Aorta (tissue), 5 donors: Measurements from ENCODE around the gene COPE. TPM values are rescaled to one million over a fixed set of nuclear protein-coding genes. Genes with fewer than 3 reads are reported as not detected.

Experiments used
- ATAC-seq: fragments of 200-7000 bp; cut with Tn5 transposase; one replicate; pipeline ENCODE4 v1.9.1; 2022; ENCODE audit warnings: moderate library complexity; ENCODE audit not compliant: low FRiP score
- DNase-seq, 2 donors: peaks; one replicate each; pipeline ENCODE4 v3.0.0-alpha.2; 2020
- H3K27ac ChIP-seq, 2 donors: one replicate each; pipeline ENCODE4 v1.5.1; 2013; ENCODE audit warnings: low read length in 2 of 2, mild to moderate bottlenecking in 2 of 2, moderate library complexity in 2 of 2, control low read depth in 1 of 2, inconsistent platforms in 1 of 2, low read depth in 1 of 2
- H3K27me3 ChIP-seq, 2 donors: one replicate each; pipeline ENCODE4 v1.6.1; 2013; ENCODE audit warnings: control low read depth in 1 of 2, low read length in 1 of 2, mild to moderate bottlenecking in 1 of 2, moderate library complexity in 1 of 2; ENCODE audit not compliant: insufficient read depth in 2 of 2, control insufficient read depth in 1 of 2
- H3K36me3 ChIP-seq, 2 donors: one replicate each; pipeline ENCODE4 v1.6.1; 2013; ENCODE audit warnings: control low read depth in 1 of 2, low read length in 1 of 2, mild to moderate bottlenecking in 1 of 2; ENCODE audit not compliant: insufficient read depth in 2 of 2, control insufficient read depth in 1 of 2
- H3K4me1 ChIP-seq, 2 donors: one replicate each; pipeline ENCODE4 v1.6.1; 2013; ENCODE audit warnings: low read length in 2 of 2, control low read depth in 1 of 2, mild to moderate bottlenecking in 1 of 2, moderate library complexity in 1 of 2; ENCODE audit not compliant: insufficient read depth in 2 of 2, control insufficient read depth in 1 of 2
- H3K4me3 ChIP-seq, 2 donors: one replicate each; pipeline ENCODE4 v1.5.1; 2013; ENCODE audit warnings: low read length in 2 of 2, control low read depth in 1 of 2, mild to moderate bottlenecking in 1 of 2
- H3K9me3 ChIP-seq: one replicate; pipeline ENCODE4 v1.6.1; 2013; ENCODE audit warnings: mild to moderate bottlenecking, low read length; ENCODE audit not compliant: control insufficient read depth
- WGBS, 2 donors: extraction: QIAGEN DNeasy Blood & Tissue Kit; methylation state at CpG; one replicate each; pipeline ENCODE4 v1.1.7; 2013; 5-methylcytosine and 5-hydroxymethylcytosine counted together
- intact Hi-C, 2 donors: fragments of 100-400 bp; cut with DNase I; formaldehyde crosslinking; loops; one replicate each; pipeline versions ENCODE4 v1.14.2 to v1.15.0; 2022
- polyA plus RNA-seq, 2 donors: library from polyadenylated mRNA; stranded (reverse); fragments of 200-250 nt; gene quantifications; one replicate each; pipeline ENCODE4 v1.2.3, GENCODE V29; 2013
- total RNA-seq, 2 donors: library from RNA; stranded (reverse); fragmentation: NEBNext Ultra II Directional; extraction: Animal tissue kit (Norgen Biotek cat#: 25700); gene quantifications; one replicate each; pipeline ENCODE4 v1.2.1, GENCODE V29; 2021
- donor health status: healthy with polysubstance abuse.
- donor health status: Bipolar disorder and iron deficiency.
- donor health status: DM: no; HTN: no; CAD: no.
- donor health status: DM: no; HTN: no; CAD: no.
- donor health status: DM: yes; HTN: yes; CAD: no.

The COPE gene
- total and polyA plus RNA-seq, 4 donors: 121 to 180 (median 148) TPM

DNA sequence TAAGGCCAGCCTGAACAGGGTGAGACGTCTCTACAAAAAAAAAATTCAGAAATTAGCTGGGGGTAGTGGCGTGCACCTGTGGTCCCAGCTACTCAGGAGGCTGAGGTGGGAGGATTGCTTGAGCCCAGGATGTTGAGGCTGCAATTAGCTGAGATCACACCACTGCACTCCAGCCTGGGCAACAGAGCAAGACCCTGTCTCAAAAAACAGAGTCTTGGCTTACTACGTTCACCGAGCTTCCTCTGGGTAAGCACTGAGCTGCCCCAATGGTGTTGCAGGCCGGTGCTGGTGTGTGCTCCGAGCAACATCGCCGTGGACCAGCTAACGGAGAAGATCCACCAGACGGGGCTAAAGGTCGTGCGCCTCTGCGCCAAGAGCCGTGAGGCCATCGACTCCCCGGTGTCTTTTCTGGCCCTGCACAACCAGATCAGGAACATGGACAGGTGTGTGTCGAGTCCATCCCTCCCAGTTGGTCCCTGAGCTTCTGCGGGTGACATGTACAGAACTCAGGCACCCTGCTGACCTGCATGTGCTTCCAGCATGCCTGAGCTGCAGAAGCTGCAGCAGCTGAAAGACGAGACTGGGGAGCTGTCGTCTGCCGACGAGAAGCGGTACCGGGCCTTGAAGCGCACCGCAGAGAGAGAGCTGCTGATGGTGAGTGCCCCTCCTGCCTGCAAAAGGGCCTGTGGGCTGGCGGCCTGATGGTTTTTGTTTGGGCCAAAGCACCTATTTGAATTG is 63.4 kb downstream of the COPE start:
- Histone ChIP-seq H3K27me3 (no peaks in the 10 kb centered on the region), H3K4me1 (no peaks in the 10 kb centered on the region), H3K4me3 (no peak overlapping the region), H3K27ac (no peak overlapping the region), H3K9me3 (no peaks in the 10 kb centered on the region), H3K36me3 (peaks cover 0 to 29% of the 10 kb centered on the region in 2 donors)
- no peak for DNase-seq
- WGBS, 2 donors: 90% methylated on average over 27 of the region's 27 CpGs
- intact Hi-C loops: no loop called here
- no peak for ATAC-seq

DNA sequence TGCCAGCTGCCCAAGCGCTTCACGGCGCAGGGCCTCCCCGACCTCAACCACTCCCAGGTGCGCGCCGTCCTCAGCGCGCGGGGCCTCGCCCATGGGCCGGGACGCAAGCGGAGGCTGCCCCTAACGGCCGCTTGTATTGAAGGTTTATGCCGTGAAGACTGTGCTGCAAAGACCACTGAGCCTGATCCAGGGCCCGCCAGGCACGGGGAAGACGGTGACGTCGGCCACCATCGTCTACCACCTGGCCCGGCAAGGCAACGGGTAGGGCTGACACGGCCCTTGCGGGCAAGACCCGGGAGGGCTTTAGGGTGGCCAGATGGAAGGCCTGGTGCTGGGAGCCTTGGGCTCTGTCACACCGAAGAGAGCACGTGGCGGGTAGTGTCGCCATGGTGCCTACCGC is 64.2 kb downstream of the COPE start:
- H3K4me1 ChIP-seq: no peaks in the 10 kb centered on the region
- H3K27ac ChIP-seq: no peak overlapping the region
- no peak overlapping the region for H3K4me3 ChIP-seq
- ATAC-seq (no peak), DNase-seq (no peak)
- intact Hi-C loops: no loop called here
- WGBS, 2 donors: 96% methylated on average over 33 of the region's 33 CpGs
- H3K27me3 ChIP-seq: no peaks in the 10 kb centered on the region
- no peaks in the 10 kb centered on the region for H3K9me3 ChIP-seq
- H3K36me3 ChIP-seq: peaks cover 0 to 26% of the 10 kb centered on the region in 2 donors

DNA sequence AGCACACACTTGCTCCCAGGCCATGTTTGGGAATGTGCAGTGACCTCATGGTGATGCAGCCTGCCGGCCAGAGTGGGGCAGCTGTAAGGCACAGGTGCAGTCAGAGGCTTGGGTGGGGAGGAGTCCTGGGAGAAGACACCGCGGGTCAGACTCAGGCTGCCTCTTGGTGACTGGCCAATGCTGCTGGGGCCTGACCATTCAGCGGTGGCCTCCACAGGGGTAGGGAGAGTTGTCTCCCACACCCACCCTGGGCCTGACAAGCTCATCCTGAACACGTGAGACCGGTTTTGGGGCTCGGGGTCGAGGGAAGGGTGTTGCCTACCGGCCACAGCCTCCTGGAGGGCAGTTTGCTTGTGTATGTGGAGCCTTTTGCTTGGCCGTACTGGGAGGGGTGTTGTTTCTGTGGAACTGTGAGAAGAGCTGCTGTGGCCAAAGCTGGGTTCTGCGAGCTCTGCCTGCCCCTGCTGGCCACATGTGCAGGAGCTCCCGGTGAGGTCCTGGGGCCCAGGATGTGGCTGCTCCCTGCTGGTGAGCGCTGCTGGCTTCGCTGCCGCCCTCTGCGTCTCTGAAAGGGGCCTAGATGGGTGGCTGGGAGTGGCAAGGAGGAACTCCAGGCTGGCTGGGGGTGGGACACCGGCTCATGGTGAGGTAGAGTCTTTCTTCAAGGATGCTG is 65.3 kb downstream of the COPE start:
- no peaks in the 10 kb centered on the region for H3K4me1 ChIP-seq
- peaks cover 0 to 23% of the 10 kb centered on the region in 2 donors for H3K36me3 ChIP-seq
- WGBS, 2 donors: 84 to 86% methylated on average over 17 of the region's 17 CpGs
- no peak overlapping the region for H3K27ac ChIP-seq
- DNase-seq (no peak), ATAC-seq (no peak)
- H3K4me3 ChIP-seq: no peak overlapping the region
- H3K27me3 ChIP-seq: no peaks in the 10 kb centered on the region
- intact Hi-C loops: no loop called here
- H3K9me3 ChIP-seq: no peaks in the 10 kb centered on the region

DNA sequence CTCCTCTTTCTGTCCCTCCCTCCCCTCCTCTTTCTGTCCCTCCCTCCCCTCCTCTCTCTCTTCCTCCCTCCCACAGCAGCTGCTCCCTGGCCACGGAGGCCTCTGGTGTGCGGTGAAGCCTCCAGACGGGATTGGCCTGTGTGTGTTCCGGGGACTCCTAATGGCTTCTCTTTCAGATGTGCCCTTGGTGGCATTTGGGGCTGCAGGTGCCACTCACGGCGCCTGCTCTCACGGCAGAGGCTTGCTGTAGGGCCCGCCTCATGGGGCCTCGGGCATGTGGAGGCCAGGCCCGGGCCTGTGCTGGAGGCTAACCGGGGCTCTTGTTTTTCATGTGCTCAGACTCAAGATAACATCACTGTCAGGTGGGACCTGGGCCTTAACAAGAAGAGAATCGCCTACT is 66.5 kb downstream of the COPE start:
- WGBS, 2 donors: 87 to 88% methylated on average over 12 of the region's 12 CpGs
- Histone ChIP-seq H3K27ac (no peak overlapping the region), H3K9me3 (no peaks in the 10 kb centered on the region), H3K4me1 (no peaks in the 10 kb centered on the region), H3K4me3 (no peak overlapping the region), H3K36me3 (peaks cover 0 to 19% of the 10 kb centered on the region in 2 donors), H3K27me3 (no peaks in the 10 kb centered on the region)
- ATAC-seq (no peak), DNase-seq (no peak)
- intact Hi-C loops: no loop called here

DNA sequence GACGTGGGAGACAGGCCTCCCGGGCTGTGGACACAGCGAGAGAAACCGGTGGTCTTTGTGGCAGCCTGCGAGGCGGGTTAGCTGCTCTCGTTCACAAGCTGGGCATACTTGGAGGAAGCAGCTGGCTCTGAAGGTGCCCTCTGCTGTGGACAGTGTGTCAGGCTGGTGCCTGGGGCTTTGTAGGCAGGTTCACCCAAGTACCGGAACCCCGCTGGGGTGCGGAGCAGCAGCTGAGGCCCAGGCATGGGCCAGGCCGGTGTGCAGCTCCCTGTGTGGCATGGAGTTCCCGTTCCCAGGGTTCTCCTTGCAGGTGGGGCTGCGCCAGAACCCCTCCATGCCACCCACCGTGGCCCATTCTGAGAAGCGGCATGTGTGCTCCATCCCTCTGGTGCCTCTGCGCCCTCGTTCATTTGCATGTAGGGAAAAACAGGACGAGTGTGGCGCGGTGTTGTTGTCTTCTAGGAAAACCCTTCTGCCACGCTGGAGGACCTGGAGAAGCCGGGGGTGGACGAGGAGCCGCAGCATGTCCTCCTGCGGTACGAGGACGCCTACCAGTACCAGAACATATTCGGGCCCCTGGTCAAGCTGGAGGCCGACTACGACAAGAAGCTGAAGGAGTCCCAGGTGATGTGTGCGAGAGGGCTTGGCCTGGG is 67.4 kb downstream of the COPE start:
- peaks cover 0 to 16% of the 10 kb centered on the region in 2 donors for H3K36me3 ChIP-seq
- H3K9me3 ChIP-seq: no peaks in the 10 kb centered on the region
- DNase-seq (no peak), ATAC-seq (no peak)
- H3K27ac ChIP-seq: no peak overlapping the region
- 92 to 93% methylated on average over 31 of the region's 31 CpGs for WGBS, 2 donors
- H3K4me3 ChIP-seq: no peak overlapping the region
- H3K27me3 ChIP-seq: no peaks in the 10 kb centered on the region
- intact Hi-C loops: no loop called here
- no peaks in the 10 kb centered on the region for H3K4me1 ChIP-seq

DNA sequence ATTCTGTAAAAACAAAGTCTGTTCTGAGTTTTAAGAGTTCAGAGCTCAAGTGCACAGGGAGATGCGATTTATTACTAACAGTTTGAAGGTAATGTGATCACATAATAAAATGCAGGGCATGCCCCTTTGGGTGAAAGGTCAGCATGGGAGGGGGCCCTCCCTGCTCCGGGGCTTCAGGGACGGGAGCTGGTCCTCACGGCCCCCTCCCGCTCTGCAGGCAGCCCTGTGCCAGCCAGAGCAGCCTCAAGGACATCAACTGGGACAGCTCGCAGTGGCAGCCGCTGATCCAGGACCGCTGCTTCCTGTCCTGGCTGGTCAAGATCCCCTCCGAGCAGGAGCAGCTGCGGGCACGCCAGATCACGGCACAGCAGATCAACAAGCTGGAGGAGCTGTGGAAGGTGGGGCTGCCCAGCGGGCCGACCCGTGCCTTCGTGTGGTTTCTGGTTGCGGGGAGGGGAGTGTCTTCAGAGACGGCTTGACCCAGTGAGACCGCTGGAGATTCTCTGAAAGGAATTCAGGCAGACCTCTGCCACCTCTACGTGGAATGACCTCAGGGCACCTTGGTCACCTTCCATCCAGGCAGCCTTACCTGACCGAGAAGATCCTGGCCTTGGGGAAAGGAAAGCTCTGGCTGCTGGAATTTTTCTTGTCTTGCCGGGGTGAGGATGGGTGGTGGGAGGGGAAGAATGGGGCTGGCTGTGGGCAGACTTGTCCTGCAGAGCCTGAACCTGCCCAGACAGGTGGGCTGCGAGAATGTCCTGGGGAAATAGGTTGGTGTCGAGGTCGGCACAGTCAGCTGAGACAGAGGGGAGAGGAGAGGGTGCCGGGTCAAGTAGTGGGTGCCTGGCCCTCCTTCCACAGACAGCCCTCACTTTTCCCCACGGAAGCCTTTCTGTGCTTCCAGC is 68.5 kb downstream of the COPE start:
- intact Hi-C loops: no loop called here
- Histone ChIP-seq H3K27ac (no peak overlapping the region), H3K4me1 (no peaks in the 10 kb centered on the region), H3K36me3 (peaks cover 0 to 14% of the 10 kb centered on the region in 2 donors), H3K27me3 (no peaks in the 10 kb centered on the region), H3K4me3 (no peak overlapping the region), H3K9me3 (no peaks in the 10 kb centered on the region)
- 75 to 82% methylated on average over 27 of the region's 27 CpGs for WGBS, 2 donors
- DNase-seq: no peak
- ATAC-seq: no peak

DNA sequence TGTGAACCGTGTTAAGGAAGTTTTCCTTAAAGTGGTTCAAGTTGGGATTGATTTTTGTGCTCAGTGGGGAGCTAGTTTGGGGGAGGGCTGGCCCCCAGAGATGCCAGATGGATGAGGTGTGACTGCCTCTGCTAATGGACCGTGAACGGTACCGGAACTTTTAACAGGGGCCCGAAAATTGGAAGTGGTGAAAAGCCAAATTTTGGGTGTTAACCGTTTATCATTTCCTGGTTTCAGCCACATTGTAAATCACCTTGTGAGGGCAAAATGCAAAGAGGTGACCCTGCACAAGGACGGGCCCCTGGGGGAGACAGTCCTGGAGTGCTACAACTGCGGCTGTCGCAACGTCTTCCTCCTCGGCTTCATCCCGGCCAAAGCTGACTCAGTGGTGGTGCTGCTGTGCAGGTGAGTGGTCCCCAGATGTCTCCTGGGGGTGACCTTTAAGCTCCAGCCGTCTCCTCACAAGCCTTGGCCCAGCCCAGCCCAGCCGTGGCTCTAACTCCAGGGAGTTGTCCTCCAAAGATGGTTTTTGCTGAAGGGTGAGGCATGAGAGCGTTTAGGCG is 69.3 kb downstream of the COPE start:
- Histone ChIP-seq H3K9me3 (no peaks in the 10 kb centered on the region), H3K4me1 (no peaks in the 10 kb centered on the region)

More for the DNA sequence above, 69.3 kb downstream of the COPE start:
- Histone ChIP-seq H3K27ac (peak overlapping the region; percentile 8 to 18), H3K27me3 (no peaks in the 10 kb centered on the region), H3K36me3 (peaks cover 0 to 11% of the 10 kb centered on the region in 2 donors), H3K4me3 (no peak overlapping the region)
- peak in 1 of 2 donors; percentile 64 for DNase-seq
- no peak for ATAC-seq
- 56 to 61% methylated on average over 16 of the region's 16 CpGs for WGBS, 2 donors
- intact Hi-C loops: loop anchor here (10.0 kb wide), 4 partner anchors 165 to 395 kb away; partner anchors contain the start of gene CRTC1 (in 1 of the 2)
